Right lobe of liver (tissue), 4 donors: ENCODE measurements around the gene ULBP1.

ENCODE experiments used
- POLR2A ChIP-seq: fragments of 450-650 bp; IDR thresholded peaks from one replicate; pipeline ENCODE4 v1.6.1; 2017; ENCODE audit warnings: antibody characterized with exemption, mild to moderate bottlenecking
- TF ChIP-seq, protein P1 (sequence below), 4 donors: fragments of 200-600 bp in 3 of 4; fragments of 450-650 bp in 1 of 4; IDR thresholded peaks; one replicate each; pipeline versions ENCODE4 v1.5.1 to v1.8.0; 2016 to 2022; ENCODE audit warnings: antibody characterized with exemption in 4 of 4, mild to moderate bottlenecking in 2 of 4
- donor health status: DM: no; HTN: no; CAD: no.
- donor health status: DM: no; HTN: no; CAD: no.
- donor health status: DM: no; HTN: yes; CAD: no.

DNA sequence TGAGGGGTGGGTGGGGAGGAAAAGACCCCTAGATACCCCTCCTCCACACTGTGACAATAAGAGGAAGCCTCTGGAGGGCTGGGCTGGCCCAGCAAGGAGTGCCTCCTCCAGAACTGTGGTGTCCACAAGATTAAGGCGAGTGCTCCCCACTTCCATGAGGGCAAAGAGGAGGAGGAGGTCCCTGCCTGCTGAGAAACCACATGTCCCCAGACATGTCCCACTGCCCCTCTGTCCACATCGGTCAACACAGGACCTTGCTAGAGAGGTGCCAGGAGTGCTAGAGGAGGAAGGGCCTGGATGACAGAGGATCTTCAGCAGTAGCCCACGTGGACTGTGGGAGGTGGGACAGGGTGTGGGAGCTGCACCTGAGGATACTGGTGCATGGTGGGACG lies 43.9 kb upstream of the ULBP1 start:
- TF ChIP-seq, protein P1, sequence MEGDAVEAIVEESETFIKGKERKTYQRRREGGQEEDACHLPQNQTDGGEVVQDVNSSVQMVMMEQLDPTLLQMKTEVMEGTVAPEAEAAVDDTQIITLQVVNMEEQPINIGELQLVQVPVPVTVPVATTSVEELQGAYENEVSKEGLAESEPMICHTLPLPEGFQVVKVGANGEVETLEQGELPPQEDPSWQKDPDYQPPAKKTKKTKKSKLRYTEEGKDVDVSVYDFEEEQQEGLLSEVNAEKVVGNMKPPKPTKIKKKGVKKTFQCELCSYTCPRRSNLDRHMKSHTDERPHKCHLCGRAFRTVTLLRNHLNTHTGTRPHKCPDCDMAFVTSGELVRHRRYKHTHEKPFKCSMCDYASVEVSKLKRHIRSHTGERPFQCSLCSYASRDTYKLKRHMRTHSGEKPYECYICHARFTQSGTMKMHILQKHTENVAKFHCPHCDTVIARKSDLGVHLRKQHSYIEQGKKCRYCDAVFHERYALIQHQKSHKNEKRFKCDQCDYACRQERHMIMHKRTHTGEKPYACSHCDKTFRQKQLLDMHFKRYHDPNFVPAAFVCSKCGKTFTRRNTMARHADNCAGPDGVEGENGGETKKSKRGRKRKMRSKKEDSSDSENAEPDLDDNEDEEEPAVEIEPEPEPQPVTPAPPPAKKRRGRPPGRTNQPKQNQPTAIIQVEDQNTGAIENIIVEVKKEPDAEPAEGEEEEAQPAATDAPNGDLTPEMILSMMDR (IDR thresholded peaks at IDR 0.05) = no peak
- TF ChIP-seq POLR2A = no peak
